Aorta (tissue), 5 donors: ENCODE data around the gene NEK8. TPM values are rescaled to one million over a fixed set of nuclear protein-coding genes. Genes with fewer than 3 reads are reported as not detected.
A peak's percentile ranks its signal among the peaks of the same experiment; 100 is the strongest.

ENCODE experiments used
- ATAC-seq: fragments of 200-7000 bp; cut with Tn5 transposase; one replicate; pipeline ENCODE4 v1.9.1; 2022; ENCODE audit warnings: moderate library complexity; ENCODE audit not compliant: low FRiP score
- DNase-seq, 2 donors: peaks; one replicate each; pipeline ENCODE4 v3.0.0-alpha.2; 2020
- H3K27ac ChIP-seq, 2 donors: one replicate each; pipeline ENCODE4 v1.5.1; 2013; ENCODE audit warnings: low read length in 2 of 2, mild to moderate bottlenecking in 2 of 2, moderate library complexity in 2 of 2, control low read depth in 1 of 2, inconsistent platforms in 1 of 2, low read depth in 1 of 2
- H3K27me3 ChIP-seq, 2 donors: one replicate each; pipeline ENCODE4 v1.6.1; 2013; ENCODE audit warnings: control low read depth in 1 of 2, low read length in 1 of 2, mild to moderate bottlenecking in 1 of 2, moderate library complexity in 1 of 2; ENCODE audit not compliant: insufficient read depth in 2 of 2, control insufficient read depth in 1 of 2
- H3K36me3 ChIP-seq, 2 donors: one replicate each; pipeline ENCODE4 v1.6.1; 2013; ENCODE audit warnings: control low read depth in 1 of 2, low read length in 1 of 2, mild to moderate bottlenecking in 1 of 2; ENCODE audit not compliant: insufficient read depth in 2 of 2, control insufficient read depth in 1 of 2
- H3K4me1 ChIP-seq, 2 donors: one replicate each; pipeline ENCODE4 v1.6.1; 2013; ENCODE audit warnings: low read length in 2 of 2, control low read depth in 1 of 2, mild to moderate bottlenecking in 1 of 2, moderate library complexity in 1 of 2; ENCODE audit not compliant: insufficient read depth in 2 of 2, control insufficient read depth in 1 of 2
- H3K4me3 ChIP-seq, 2 donors: one replicate each; pipeline ENCODE4 v1.5.1; 2013; ENCODE audit warnings: low read length in 2 of 2, control low read depth in 1 of 2, mild to moderate bottlenecking in 1 of 2
- H3K9me3 ChIP-seq: one replicate; pipeline ENCODE4 v1.6.1; 2013; ENCODE audit warnings: mild to moderate bottlenecking, low read length; ENCODE audit not compliant: control insufficient read depth
- WGBS, 2 donors: extraction: QIAGEN DNeasy Blood & Tissue Kit; methylation state at CpG; one replicate each; pipeline ENCODE4 v1.1.7; 2013; 5-methylcytosine and 5-hydroxymethylcytosine counted together
- intact Hi-C, 2 donors: fragments of 100-400 bp; cut with DNase I; formaldehyde crosslinking; loops; one replicate each; pipeline versions ENCODE4 v1.14.2 to v1.15.0; 2022
- long read RNA-seq, 2 donors: library from polyadenylated mRNA; unstranded; transcript quantifications; one replicate each; pipeline ENCODE4 v2.0.0, GENCODE V29; 2020 to 2021
- polyA plus RNA-seq, 2 donors: library from polyadenylated mRNA; stranded (reverse); fragments of 200-250 nt; gene quantifications; one replicate each; pipeline ENCODE4 v1.2.3, GENCODE V29; 2013
- total RNA-seq, 2 donors: library from RNA; stranded (reverse); fragmentation: NEBNext Ultra II Directional; extraction: Animal tissue kit (Norgen Biotek cat#: 25700); gene quantifications; one replicate each; pipeline ENCODE4 v1.2.1, GENCODE V29; 2021
- donor health status: healthy with polysubstance abuse.
- donor health status: Bipolar disorder and iron deficiency.
- donor health status: DM: no; HTN: no; CAD: no.
- donor health status: DM: no; HTN: no; CAD: no.
- donor health status: DM: yes; HTN: yes; CAD: no.

NEK8 gene
- total RNA-seq: 1 to 10 TPM; 1.6 to 4.5 TPM
- polyA plus RNA-seq: 1 to 10 TPM; 2.0 to 5.3 TPM
- long read RNA-seq, donor 1, partial matches to known transcripts: 1 of 12 reads
- long read RNA-seq, donor 1, other reads (novel, unspliced or antisense): 8 of 12 reads
- long read RNA-seq, donor 2, partial matches to known transcripts: 0 of 6 reads
- long read RNA-seq, donor 2, other reads (novel, unspliced or antisense): 5 of 6 reads

DNA sequence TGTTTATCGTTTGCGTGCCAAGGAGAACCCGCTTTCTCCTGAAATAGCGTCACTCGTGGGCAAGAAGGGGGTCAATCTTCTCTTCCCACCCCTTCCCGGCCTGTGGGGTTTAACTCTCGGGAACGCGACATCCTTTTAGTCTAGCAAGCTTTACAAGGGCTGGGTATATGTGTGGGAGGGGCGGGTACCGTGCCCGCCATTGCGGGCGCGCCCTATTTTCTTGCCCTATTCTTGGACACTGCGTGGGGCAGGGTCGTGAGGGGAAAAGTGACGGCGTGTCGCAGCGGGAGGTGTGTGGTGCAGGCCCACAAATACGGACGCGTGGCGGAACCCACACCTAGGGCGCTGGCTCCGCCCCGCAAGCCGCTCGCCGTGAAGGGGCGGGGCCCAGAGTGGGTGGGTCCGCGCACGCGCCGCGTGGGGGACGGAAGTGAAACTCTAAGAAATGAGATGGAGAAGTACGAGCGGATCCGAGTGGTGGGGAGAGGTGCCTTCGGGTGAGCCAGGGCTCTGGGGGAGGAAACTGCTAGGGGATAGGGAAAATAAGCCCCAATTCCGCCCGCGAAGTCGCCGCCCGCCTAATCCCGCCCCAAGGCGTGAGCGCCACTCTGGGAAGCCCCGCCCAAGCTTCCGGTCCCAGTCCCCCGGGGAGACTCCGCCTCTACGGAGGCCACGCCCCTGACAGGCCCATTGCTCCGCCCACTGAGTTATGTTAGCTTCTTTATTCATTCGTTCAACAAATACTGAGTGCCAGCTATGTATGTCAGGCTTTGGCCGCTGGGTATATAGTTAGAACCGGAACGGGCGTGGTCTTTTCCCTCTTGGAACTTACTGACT lies at the start of gene NEK8:
Gene NEK8 (plus strand): TSS at position 425 of the 837 bp plus-strand sequence. CDS start 26 bp downstream, at position 451.
- Histone ChIP-seq H3K9me3 (no peaks in the 10 kb centered on the region), H3K4me1 (no peaks in the 10 kb centered on the region), H3K27me3 (no peaks in the 10 kb centered on the region), H3K36me3 (no peaks in the 10 kb centered on the region), H3K4me3 (peak within 1 kb of the TSS; percentile 41 to 69), H3K27ac (peak within 1 kb of the TSS in 1 of 2 donors; percentile 80)
- ATAC-seq (peak; percentile 89), DNase-seq (peak; percentile 96 to 99)
- WGBS, 2 donors: 0% methylated on average over 64 of the region's 64 CpGs
- intact Hi-C loops: loop anchor here in 1 of 2 donors (1.0 kb wide), 1 partner anchor 16 kb away; the partner anchor contains the start of gene TRAF4

GRCh38 chr17:28682655-28683054 lies 45.9 kb upstream of the NEK8 start:
- intact Hi-C loops: no loop called here
- H3K36me3 ChIP-seq: peaks cover 9 to 31% of the 10 kb centered on the region in 2 donors
- no peak for ATAC-seq

DNA sequence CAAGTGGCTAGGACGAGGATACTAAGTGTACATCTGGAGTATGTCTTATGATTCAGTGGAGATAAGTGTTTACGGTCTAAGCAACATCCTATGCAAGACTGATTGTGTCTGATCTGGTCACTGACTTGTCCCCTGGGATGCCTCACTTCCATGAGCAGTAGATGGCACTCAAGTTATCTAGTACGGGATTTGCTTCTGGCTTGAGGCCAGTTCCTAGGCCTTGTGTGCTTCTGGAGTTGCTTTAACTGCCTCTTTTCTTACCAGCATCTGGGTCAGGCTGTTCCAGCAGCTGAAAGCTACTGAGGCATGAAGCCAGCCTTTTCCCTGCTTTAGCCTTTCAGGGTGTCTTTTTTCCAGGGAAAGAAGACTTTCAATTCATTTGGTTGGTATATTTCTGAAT lies 43.6 kb upstream of the NEK8 start:
- Histone ChIP-seq H3K36me3 (peaks cover 14 to 32% of the 10 kb centered on the region in 2 donors), H3K4me3 (no peak overlapping the region), H3K4me1 (no peaks in the 10 kb centered on the region), H3K27ac (no peak overlapping the region), H3K9me3 (no peaks in the 10 kb centered on the region), H3K27me3 (no peaks in the 10 kb centered on the region)
- DNase-seq: no peak
- ATAC-seq: no peak
- intact Hi-C loops: no loop called here
- 47 to 52% methylated on average over 3 of the region's 3 CpGs for WGBS, 2 donors

More at GRCh38 chr17:28682655-28683054, 45.9 kb upstream of the NEK8 start:
- Histone ChIP-seq H3K4me1 (no peaks in the 10 kb centered on the region), H3K4me3 (no peak overlapping the region), H3K9me3 (no peaks in the 10 kb centered on the region), H3K27ac (no peak overlapping the region), H3K27me3 (no peaks in the 10 kb centered on the region)
- WGBS, 2 donors: 85% methylated on average over 11 of the region's 11 CpGs
- DNase-seq: peak in 1 of 2 donors; percentile 44

- Histone ChIP-seq H3K27ac (no peak overlapping the region), H3K4me3 (no peak overlapping the region), H3K27me3 (no peaks in the 10 kb centered on the region), H3K9me3 (no peaks in the 10 kb centered on the region), H3K36me3 (peaks cover 17 to 32% of the 10 kb centered on the region in 2 donors), H3K4me1 (no peaks in the 10 kb centered on the region)
- WGBS, 2 donors: 84 to 87% methylated on average over 5 of the region's 5 CpGs
- no peak for ATAC-seq
- intact Hi-C loops: no loop called here
- no peak for DNase-seq
Observed at GRCh38 chr17:28685366-28685765, 43.2 kb upstream of the NEK8 start.

- WGBS, 2 donors: 85 to 86% methylated on average over 4 of the region's 4 CpGs
- no peak for DNase-seq
- peaks cover 17 to 36% of the 10 kb centered on the region in 2 donors for H3K36me3 ChIP-seq
Observed at GRCh38 chr17:28686296-28686695, 42.3 kb upstream of the NEK8 start.

GRCh38 chr17:28688481-28688880 lies 40.1 kb upstream of the NEK8 start:
- ATAC-seq: no peak

More at GRCh38 chr17:28686296-28686695, 42.3 kb upstream of the NEK8 start:
- no peak for ATAC-seq
- intact Hi-C loops: no loop called here
- H3K27ac ChIP-seq: no peak overlapping the region
- H3K27me3 ChIP-seq: no peaks in the 10 kb centered on the region
- no peaks in the 10 kb centered on the region for H3K4me1 ChIP-seq
- no peak overlapping the region for H3K4me3 ChIP-seq
- no peaks in the 10 kb centered on the region for H3K9me3 ChIP-seq

GRCh38 chr17:28689011-28689410 lies 39.6 kb upstream of the NEK8 start:
- WGBS, 2 donors: 95 to 97% methylated on average over 3 of the region's 3 CpGs
- DNase-seq (no peak), ATAC-seq (no peak)
- Histone ChIP-seq H3K36me3 (peaks cover 21 to 34% of the 10 kb centered on the region in 2 donors), H3K4me3 (no peak overlapping the region), H3K27me3 (no peaks in the 10 kb centered on the region), H3K4me1 (no peaks in the 10 kb centered on the region), H3K9me3 (no peaks in the 10 kb centered on the region), H3K27ac (no peak overlapping the region)
- intact Hi-C loops: no loop called here

More at GRCh38 chr17:28688481-28688880, 40.1 kb upstream of the NEK8 start:
- no peak for DNase-seq
- H3K4me1 ChIP-seq: no peaks in the 10 kb centered on the region
- H3K9me3 ChIP-seq: no peaks in the 10 kb centered on the region
- 95 to 97% methylated on average over 4 of the region's 4 CpGs for WGBS, 2 donors
- peaks cover 17 to 29% of the 10 kb centered on the region in 2 donors for H3K36me3 ChIP-seq
- H3K27me3 ChIP-seq: no peaks in the 10 kb centered on the region
- intact Hi-C loops: no loop called here
- no peak overlapping the region for H3K4me3 ChIP-seq
- no peak overlapping the region for H3K27ac ChIP-seq

GRCh38 chr17:28693869-28694268 lies 34.7 kb upstream of the NEK8 start:
- intact Hi-C loops: no loop called here
- H3K4me3 ChIP-seq: no peak overlapping the region
- DNase-seq (peak in 1 of 2 donors; percentile 19), ATAC-seq (no peak)
- 73 to 77% methylated on average over 1 of the region's 1 CpG for WGBS, 2 donors
- H3K4me1 ChIP-seq: no peaks in the 10 kb centered on the region
- H3K36me3 ChIP-seq: peaks cover 13 to 33% of the 10 kb centered on the region in 2 donors
- H3K27me3 ChIP-seq: no peaks in the 10 kb centered on the region
- H3K9me3 ChIP-seq: no peaks in the 10 kb centered on the region
- H3K27ac ChIP-seq: no peak overlapping the region
